ENCODE data around the gene CCDC192.

CCDC192 gene

GRCh38 chr5:127957701-127958239 is 254.6 kb downstream of the CCDC192 start:
- no peak for DNase-seq (ENCODE audit: low read depth in 2 of 2)

GRCh38 chr5:127958421-127959011 is 255.3 kb downstream of the CCDC192 start:
- DNase-seq (ENCODE audit: low read depth in 2 of 2): no peak

- no peak for DNase-seq (ENCODE audit: low read depth in 2 of 2)
Observed at GRCh38 chr5:127959152-127959764, 256.1 kb downstream of the CCDC192 start.

GRCh38 chr5:127960270-127960691 is 257.1 kb downstream of the CCDC192 start:
- no peak for DNase-seq (ENCODE audit: low read depth in 2 of 2)

- no peak for DNase-seq (ENCODE audit: low read depth in 2 of 2)
Observed at GRCh38 chr5:127961006-127961762, 258.0 kb downstream of the CCDC192 start.

- no peak for DNase-seq (ENCODE audit: low read depth in 2 of 2)
Observed at GRCh38 chr5:127961763-127962145, 258.6 kb downstream of the CCDC192 start.

- DNase-seq (ENCODE audit: low read depth in 2 of 2): no peak
Observed at GRCh38 chr5:127962491-127962890, 259.3 kb downstream of the CCDC192 start.

- no peak for DNase-seq (ENCODE audit: low read depth in 2 of 2)
Observed at GRCh38 chr5:127963233-127963632, 260.0 kb downstream of the CCDC192 start.

GRCh38 chr5:127963931-127964330 is 260.7 kb downstream of the CCDC192 start:
- DNase-seq (ENCODE audit: low read depth in 2 of 2): no peak

GRCh38 chr5:127967323-127967982 is 264.3 kb downstream of the CCDC192 start:
- no peak for DNase-seq (ENCODE audit: low read depth in 2 of 2)

- DNase-seq (ENCODE audit: low read depth in 2 of 2): no peak
Observed at GRCh38 chr5:127967983-127968592, 264.9 kb downstream of the CCDC192 start.

- no peak for DNase-seq (ENCODE audit: low read depth in 2 of 2)
Observed at GRCh38 chr5:127969002-127969401, 265.8 kb downstream of the CCDC192 start.

- no peak for DNase-seq (ENCODE audit: low read depth in 2 of 2)
Observed at GRCh38 chr5:127969651-127970050, 266.5 kb downstream of the CCDC192 start.

GRCh38 chr5:127970081-127970480 is 266.9 kb downstream of the CCDC192 start:
- DNase-seq (ENCODE audit: low read depth in 2 of 2): no peak

- DNase-seq (ENCODE audit: low read depth in 2 of 2): no peak
Observed at GRCh38 chr5:127970854-127971425, 267.7 kb downstream of the CCDC192 start.

GRCh38 chr5:127975961-127976360 is 272.8 kb downstream of the CCDC192 start:
- no peak for DNase-seq (ENCODE audit: low read depth in 2 of 2)

- DNase-seq (ENCODE audit: low read depth in 2 of 2): no peak
Observed at GRCh38 chr5:127976525-127976924, 273.3 kb downstream of the CCDC192 start.

GRCh38 chr5:127976991-127977717 is 274.0 kb downstream of the CCDC192 start:
- no peak for DNase-seq (ENCODE audit: low read depth in 2 of 2)

- no peak for DNase-seq (ENCODE audit: low read depth in 2 of 2)
Observed at GRCh38 chr5:127978738-127979300, 275.6 kb downstream of the CCDC192 start.

GRCh38 chr5:127979475-127979874 is 276.3 kb downstream of the CCDC192 start:
- DNase-seq (ENCODE audit: low read depth in 2 of 2): no peak
